Measurements from ENCODE around the gene LRMDA.

GRCh38 chr10:76337641-76338040 is 906.2 kb downstream of the LRMDA start:
- TF ChIP-seq CTCF (IDR thresholded peaks at IDR 0.05) (no peak), POLR2A (IDR thresholded peaks at IDR 0.05) (no peak)
